CD4-positive, alpha-beta T cell (primary cell): ENCODE measurements around the gene PNLDC1. TPM values are rescaled to one million over a fixed set of nuclear protein-coding genes. Genes with fewer than 3 reads are reported as not detected.

ENCODE experiments used
- ATAC-seq: fragments of 200-7000 bp; cut with Tn5 transposase; one replicate; pipeline ENCODE4 v1.10.0; 2022; ENCODE audit warnings: mild to moderate bottlenecking; ENCODE audit not compliant: poor library complexity
- CTCF ChIA-PET: fragments of 350-600 bp; sonication (Branson Sonifier 250); formaldehyde crosslinking; loops from one replicate; lab custom pipeline; 2021; ENCODE audit warnings: antibody characterized with exemption, inconsistent platforms; lab: Charles Lee
- POLR2A ChIA-PET: fragments of 350-600 bp; sonication (Branson Sonifier 250); formaldehyde crosslinking; loops from one replicate; lab custom pipeline; 2021; ENCODE audit warnings: antibody characterized with exemption, inconsistent platforms; lab: Charles Lee
- DNase-seq, 14 experiments: peaks; one replicate each; pipeline ENCODE4 v3.0.0-alpha.2; 2013 to 2020; ENCODE audit warnings: mixed read lengths in 2 of 14
- H3K27ac ChIP-seq, 2 donors: one replicate each; pipeline versions ENCODE4 v1.5.1 to v1.7.0; 2013; ENCODE audit warnings: low read length in 2 of 2, low read depth in 1 of 2, mild to moderate bottlenecking in 1 of 2
- H3K27me3 ChIP-seq, 2 experiments: 1 replicate in 1 of 2; 2 replicates in 1 of 2; pipeline versions ENCODE4 v1.6.1 to v1.7.0; 2013; ENCODE audit warnings: low read length in 2 of 2, control low read depth in 1 of 2, mild to moderate bottlenecking in 1 of 2, moderate library complexity in 1 of 2; ENCODE audit not compliant: insufficient read depth in 2 of 2, control insufficient read depth in 1 of 2
- H3K36me3 ChIP-seq: one replicate; pipeline ENCODE4 v1.6.1; 2013; ENCODE audit warnings: low read length, control low read depth; ENCODE audit not compliant: insufficient read depth
- H3K4me1 ChIP-seq: one replicate; pipeline ENCODE4 v1.6.1; 2013; ENCODE audit warnings: low read length, control low read depth; ENCODE audit not compliant: insufficient read depth
- H3K4me3 ChIP-seq: one replicate; pipeline ENCODE4 v1.5.1; 2013; ENCODE audit warnings: mild to moderate bottlenecking, low read length, moderate library complexity
- H3K9me3 ChIP-seq, 2 experiments: 1 replicate in 1 of 2; 2 replicates in 1 of 2; pipeline versions ENCODE4 v1.6.1 to v1.7.0; 2013; ENCODE audit warnings: low read length in 2 of 2, mild to moderate bottlenecking in 2 of 2, control low read depth in 1 of 2, moderate library complexity in 1 of 2; ENCODE audit not compliant: control insufficient read depth in 1 of 2, insufficient read depth in 1 of 2
- H3K27ac Mint-ChIP-seq: one replicate; pipeline ENCODE4 v1.8.0; 2020; ENCODE audit warnings: mixed read lengths
- H3K27me3 Mint-ChIP-seq: one replicate; pipeline ENCODE4 v1.8.0; 2021; ENCODE audit warnings: mixed read lengths
- H3K36me3 Mint-ChIP-seq: one replicate; pipeline ENCODE4 v1.8.0; 2021; ENCODE audit warnings: low read depth, mixed read lengths
- H3K4me1 Mint-ChIP-seq: one replicate; pipeline ENCODE4 v1.8.0; 2021; ENCODE audit warnings: low read depth, mixed read lengths
- H3K4me3 Mint-ChIP-seq: one replicate; pipeline ENCODE4 v1.8.0; 2020; ENCODE audit warnings: mild to moderate bottlenecking, mixed read lengths
- H3K9me3 Mint-ChIP-seq: one replicate; pipeline ENCODE4 v1.8.0; 2020; ENCODE audit warnings: mixed read lengths
- intact Hi-C, 2 experiments: fragments of 100-400 bp; cut with DNase I in 1 of 2; cut with micrococcal nuclease in 1 of 2; formaldehyde crosslinking; loops; one replicate each; pipeline versions ENCODE4 v1.15.1 to v1.9.0; 2023 to 2025; cut with DNase I, micrococcal nuclease
- total RNA-seq, 174 experiments: library from RNA in 2 of 174; stranded (reverse) in 2 of 174; gene quantifications; one replicate each; pipeline ENCODE4 v1.2.3 and lab custom pipeline; 2021 to 2026
- TF ChIP-seq, protein P1 (sequence below): fragments of 200-600 bp; IDR thresholded peaks from one replicate; pipeline ENCODE4 v1.8.0; 2022; ENCODE audit warnings: antibody characterized with exemption, mild to moderate bottlenecking

Gene PNLDC1
- total RNA-seq, 2 experiments from 2014 or later: 0.14 TPM; not detected in 1

DNA sequence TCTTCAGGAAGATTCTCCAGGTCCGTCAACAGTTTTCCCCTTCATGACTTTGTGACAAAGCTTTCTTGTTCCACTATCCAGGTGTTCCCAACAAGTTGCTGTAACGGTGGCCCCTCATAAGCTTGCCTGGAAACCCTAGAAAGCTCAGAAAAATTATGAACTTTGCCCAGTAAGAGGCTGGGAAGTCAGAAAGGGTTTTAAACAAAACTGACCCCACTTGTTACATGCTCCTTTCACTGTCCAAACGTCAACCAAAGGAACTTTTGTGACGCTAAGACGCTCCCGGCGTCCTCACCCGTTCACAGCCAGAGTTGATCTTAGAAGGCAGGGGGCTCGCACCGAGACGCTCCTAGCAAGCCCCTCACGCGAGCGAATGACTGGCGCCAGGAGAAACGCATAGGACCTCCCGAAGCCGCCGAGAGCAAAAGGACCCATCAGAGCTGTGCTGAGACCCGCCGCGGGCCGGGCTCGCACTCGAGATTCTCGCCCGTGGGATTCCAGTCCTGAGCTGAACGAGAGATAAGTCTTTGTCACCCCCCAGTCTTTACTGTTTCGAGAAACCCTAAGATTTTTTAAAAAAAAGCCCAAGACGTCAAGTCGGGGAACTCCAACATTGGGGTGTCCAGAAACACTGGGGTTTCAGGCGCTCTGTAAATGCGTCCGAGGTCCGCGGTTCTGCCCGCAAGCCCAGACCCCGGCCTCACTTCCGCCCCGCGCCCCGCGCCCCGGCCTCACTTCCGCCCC is 38.8 kb upstream of the PNLDC1 start:
- ATAC-seq: peak; percentile 9
- TF ChIP-seq, protein P1, sequence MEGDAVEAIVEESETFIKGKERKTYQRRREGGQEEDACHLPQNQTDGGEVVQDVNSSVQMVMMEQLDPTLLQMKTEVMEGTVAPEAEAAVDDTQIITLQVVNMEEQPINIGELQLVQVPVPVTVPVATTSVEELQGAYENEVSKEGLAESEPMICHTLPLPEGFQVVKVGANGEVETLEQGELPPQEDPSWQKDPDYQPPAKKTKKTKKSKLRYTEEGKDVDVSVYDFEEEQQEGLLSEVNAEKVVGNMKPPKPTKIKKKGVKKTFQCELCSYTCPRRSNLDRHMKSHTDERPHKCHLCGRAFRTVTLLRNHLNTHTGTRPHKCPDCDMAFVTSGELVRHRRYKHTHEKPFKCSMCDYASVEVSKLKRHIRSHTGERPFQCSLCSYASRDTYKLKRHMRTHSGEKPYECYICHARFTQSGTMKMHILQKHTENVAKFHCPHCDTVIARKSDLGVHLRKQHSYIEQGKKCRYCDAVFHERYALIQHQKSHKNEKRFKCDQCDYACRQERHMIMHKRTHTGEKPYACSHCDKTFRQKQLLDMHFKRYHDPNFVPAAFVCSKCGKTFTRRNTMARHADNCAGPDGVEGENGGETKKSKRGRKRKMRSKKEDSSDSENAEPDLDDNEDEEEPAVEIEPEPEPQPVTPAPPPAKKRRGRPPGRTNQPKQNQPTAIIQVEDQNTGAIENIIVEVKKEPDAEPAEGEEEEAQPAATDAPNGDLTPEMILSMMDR: no peak
- DNase-seq: peak in 2 of 14 experiments; percentile 12 to 17
- H3K36me3 Mint-ChIP-seq: peaks cover 64% of the 10 kb centered on the region
- Histone ChIP-seq H3K9me3 (no peaks in the 10 kb centered on the region), H3K27me3 (no peaks in the 10 kb centered on the region), H3K4me1 (peaks cover 21% of the 10 kb centered on the region), H3K4me3 (peak overlapping the region; percentile 100), H3K36me3 (peaks cover 33% of the 10 kb centered on the region), H3K27ac (peak overlapping the region; percentile 94 to 99)
- peak overlapping the region; percentile 98 for H3K4me3 Mint-ChIP-seq
- no peaks in the 10 kb centered on the region for H3K27me3 Mint-ChIP-seq
- H3K9me3 Mint-ChIP-seq: no peaks in the 10 kb centered on the region
- peaks cover 34% of the 10 kb centered on the region for H3K4me1 Mint-ChIP-seq
- POLR2A ChIA-PET: interaction anchor here (1.0 to 7.8 kb wide), 13 partner anchors 9 to 255 kb away, joined by 3 to 148 read pairs (median 4); partner anchors contain the start of genes MRPL18, SOD2, TCP1 and WTAP
- peak overlapping the region; percentile 97 for H3K27ac Mint-ChIP-seq
- CTCF ChIA-PET: interaction anchor here (1.2 kb wide), 1 partner anchor 27 kb away, joined by 4 read pairs; no protein-coding TSS in a partner anchor
- intact Hi-C loops: loop anchor here (1.0 to 2.0 kb wide), 2 partner anchors 34 to 70 kb away; partner anchors contain the start of gene WTAP (in 1 of the 2)

DNA sequence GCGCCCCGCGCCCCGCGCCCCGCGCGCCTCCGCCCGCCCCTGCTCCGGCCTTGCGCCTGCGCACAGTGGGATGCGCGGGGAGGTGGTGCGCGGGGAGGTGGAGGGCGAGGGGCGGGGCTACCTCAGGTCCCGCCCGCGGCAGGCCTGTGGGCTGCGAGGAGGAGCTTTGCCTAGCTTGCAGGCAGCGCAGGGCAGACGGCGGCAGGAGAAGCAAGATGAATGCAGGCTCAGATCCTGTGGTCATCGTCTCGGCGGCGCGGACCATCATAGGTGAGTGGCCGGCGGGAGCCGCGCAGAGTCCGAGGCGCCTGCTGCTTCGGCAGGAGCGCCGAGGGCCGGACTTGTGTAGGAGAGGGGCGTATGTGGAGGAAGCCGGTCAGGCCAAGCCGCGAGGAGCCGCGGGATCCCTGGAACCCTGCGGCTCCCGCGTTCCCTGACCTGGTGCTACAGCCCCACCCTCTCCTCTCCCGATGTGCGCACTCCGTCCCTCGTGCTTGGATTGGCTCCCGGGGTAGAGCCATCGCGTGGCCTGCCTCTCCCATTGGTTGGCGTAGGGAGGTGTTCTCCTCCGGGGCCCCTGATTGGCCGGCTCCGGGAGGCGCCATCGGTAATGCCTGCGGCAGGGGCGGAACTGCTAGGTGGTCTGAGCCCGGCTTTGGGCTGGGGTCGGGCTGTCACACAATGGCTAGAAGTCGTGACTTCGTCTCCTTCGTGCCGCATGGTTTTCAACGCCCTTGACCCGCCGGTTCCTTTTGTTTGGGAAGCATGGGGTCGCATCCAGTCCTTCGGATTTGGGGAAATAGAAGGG is 38.0 kb upstream of the PNLDC1 start, which contains the start of gene ACAT2:
ACAT2 (plus strand) TSS at position 173 of the 808 bp plus-strand sequence; CDS start at position 216, 43 bp downstream.
- no peaks in the 10 kb centered on the region for H3K27me3 ChIP-seq
- H3K4me1 ChIP-seq: peaks cover 21% of the 10 kb centered on the region
- DNase-seq (peak; percentile 80 to 97 (median 90)), ATAC-seq (peak; percentile 89)
- Mint-ChIP-seq H3K4me3 (peak within 1 kb of the TSS; percentile 98), H3K4me1 (peaks cover 34% of the 10 kb centered on the region), H3K27ac (peak within 1 kb of the TSS; percentile 97), H3K27me3 (no peaks in the 10 kb centered on the region), H3K9me3 (no peaks in the 10 kb centered on the region), H3K36me3 (peaks cover 64% of the 10 kb centered on the region)
- H3K36me3 ChIP-seq: peaks cover 31% of the 10 kb centered on the region
- peak within 1 kb of the TSS; percentile 100 for H3K4me3 ChIP-seq
- POLR2A ChIA-PET: interaction anchor here (0.6 to 7.8 kb wide), 16 partner anchors 8 to 254 kb away, joined by 3 to 148 read pairs (median 4); partner anchors contain the start of genes MRPL18, SOD2, TCP1 and WTAP
- no peaks in the 10 kb centered on the region for H3K9me3 ChIP-seq
- CTCF ChIA-PET: interaction anchor here (1.2 kb wide), 1 partner anchor 26 kb away, joined by 4 read pairs; no protein-coding TSS in a partner anchor
- TF ChIP-seq, protein P1: no peak
- peak within 1 kb of the TSS; percentile 94 to 99 for H3K27ac ChIP-seq
- intact Hi-C loops: loop anchor here (1.0 to 2.0 kb wide), 6 partner anchors 26 to 71 kb away; partner anchors contain the start of genes WTAP (in 2 of the 2), MRPL18 (in 1 of the 2) and SOD2 (in 1 of the 2)
